Peyer's patch (tissue), 4 donors: ENCODE measurements around the gene NGFR. TPM values are rescaled to one million over a fixed set of nuclear protein-coding genes. Genes with fewer than 3 reads are reported as not detected.
"Not testable (repeated sequence)": the region's sequence is repeated elsewhere in the genome, so short reads cannot be mapped to it uniquely, and the experiment has no call there.

Experiments used
- DNase-seq, 3 donors: peaks; one replicate each; pipeline ENCODE4 v3.0.0-alpha.2; 2017 to 2019
- H3K27ac ChIP-seq, 4 donors: fragments of 200-600 bp; sonication (generic); one replicate each; pipeline ENCODE4 v1.5.1; 2016 to 2019
- H3K27me3 ChIP-seq, 2 donors: fragments of 200-600 bp; sonication (generic); one replicate each; pipeline ENCODE4 v1.5.1; 2019
- H3K36me3 ChIP-seq, 3 donors: fragments of 200-600 bp; sonication (generic); one replicate each; pipeline ENCODE4 v1.5.1; 2016 to 2019
- H3K4me1 ChIP-seq, 4 donors: fragments of 200-600 bp; sonication (generic); one replicate each; pipeline ENCODE4 v1.5.1; 2016 to 2019
- H3K4me3 ChIP-seq, 4 donors: fragments of 200-600 bp; sonication (generic); 1 replicate in 3 of 4; 2 replicates in 1 of 4; pipeline ENCODE4 v1.5.1; 2016 to 2019; ENCODE audit warnings: mild to moderate bottlenecking in 1 of 4
- H3K9me3 ChIP-seq, 4 donors: fragments of 200-600 bp; sonication (generic); one replicate each; pipeline ENCODE4 v1.5.1; 2016 to 2019; ENCODE audit warnings: mild to moderate bottlenecking in 1 of 4
- POLR2A ChIP-seq, 2 donors: fragments of 450-650 bp; IDR thresholded peaks; one replicate each; pipeline ENCODE4 v1.5.1; 2017; ENCODE audit warnings: antibody characterized with exemption in 2 of 2, mild to moderate bottlenecking in 2 of 2, moderate library complexity in 2 of 2
- total RNA-seq, 4 donors: library from RNA; depleted of rRNA; stranded (reverse); fragments of >200 nt; gene quantifications; one replicate each; pipeline ENCODE4 v1.1.0, GENCODE V29; 2016
- TF ChIP-seq, protein P1 (sequence below), 6 experiments: fragments of 450-650 bp in 4 of 6; fragments of 200-600 bp in 2 of 6; sonication (generic) in 1 of 6; IDR thresholded peaks; one replicate each; pipeline ENCODE4 v1.5.1; 2017 to 2019; ENCODE audit warnings: antibody characterized with exemption in 6 of 6, mild to moderate bottlenecking in 3 of 6, moderate library complexity in 1 of 6

Gene NGFR
- total RNA-seq, 4 donors from 2014 or later: 0.70 to 1.9 (median 1.5) TPM; not detected in 1

DNA sequence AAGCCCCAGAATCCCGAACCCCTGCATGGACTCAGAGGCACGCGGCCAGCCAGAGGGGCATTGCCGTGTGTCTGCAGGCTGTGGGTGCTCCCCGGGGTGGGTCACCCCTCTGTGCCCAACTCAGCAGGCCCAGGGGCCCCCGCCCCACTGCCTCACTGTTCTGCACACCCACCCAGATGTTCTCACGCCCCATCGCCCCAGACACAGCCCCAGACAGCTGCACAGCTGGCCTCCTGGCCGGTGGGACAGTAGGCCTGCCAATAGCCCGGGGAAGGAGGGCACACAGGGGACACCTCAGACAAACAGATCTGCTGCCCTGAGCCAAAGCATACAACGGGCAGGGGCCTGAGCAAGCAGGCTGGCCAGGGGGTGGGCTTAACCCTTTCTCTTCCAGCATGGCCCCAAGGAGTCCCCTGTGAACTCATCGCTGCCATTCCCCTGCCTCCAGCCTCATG, 53.0 kb downstream of the NGFR start:
- no peak for TF ChIP-seq POLR2A (IDR thresholded peaks at IDR 0.05)
- TF ChIP-seq, protein P1, sequence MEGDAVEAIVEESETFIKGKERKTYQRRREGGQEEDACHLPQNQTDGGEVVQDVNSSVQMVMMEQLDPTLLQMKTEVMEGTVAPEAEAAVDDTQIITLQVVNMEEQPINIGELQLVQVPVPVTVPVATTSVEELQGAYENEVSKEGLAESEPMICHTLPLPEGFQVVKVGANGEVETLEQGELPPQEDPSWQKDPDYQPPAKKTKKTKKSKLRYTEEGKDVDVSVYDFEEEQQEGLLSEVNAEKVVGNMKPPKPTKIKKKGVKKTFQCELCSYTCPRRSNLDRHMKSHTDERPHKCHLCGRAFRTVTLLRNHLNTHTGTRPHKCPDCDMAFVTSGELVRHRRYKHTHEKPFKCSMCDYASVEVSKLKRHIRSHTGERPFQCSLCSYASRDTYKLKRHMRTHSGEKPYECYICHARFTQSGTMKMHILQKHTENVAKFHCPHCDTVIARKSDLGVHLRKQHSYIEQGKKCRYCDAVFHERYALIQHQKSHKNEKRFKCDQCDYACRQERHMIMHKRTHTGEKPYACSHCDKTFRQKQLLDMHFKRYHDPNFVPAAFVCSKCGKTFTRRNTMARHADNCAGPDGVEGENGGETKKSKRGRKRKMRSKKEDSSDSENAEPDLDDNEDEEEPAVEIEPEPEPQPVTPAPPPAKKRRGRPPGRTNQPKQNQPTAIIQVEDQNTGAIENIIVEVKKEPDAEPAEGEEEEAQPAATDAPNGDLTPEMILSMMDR (IDR thresholded peaks at IDR 0.05): no peak
- H3K27me3 ChIP-seq: no peaks in the 10 kb centered on the region
- H3K9me3 ChIP-seq: no peaks in the 10 kb centered on the region
- H3K36me3 ChIP-seq: no peaks in the 10 kb centered on the region
- no peaks in the 10 kb centered on the region for H3K4me1 ChIP-seq
- no peak overlapping the region for H3K27ac ChIP-seq
- peak in 1 of 3 donors; percentile 43 for DNase-seq
- H3K4me3 ChIP-seq: no peak overlapping the region

DNA sequence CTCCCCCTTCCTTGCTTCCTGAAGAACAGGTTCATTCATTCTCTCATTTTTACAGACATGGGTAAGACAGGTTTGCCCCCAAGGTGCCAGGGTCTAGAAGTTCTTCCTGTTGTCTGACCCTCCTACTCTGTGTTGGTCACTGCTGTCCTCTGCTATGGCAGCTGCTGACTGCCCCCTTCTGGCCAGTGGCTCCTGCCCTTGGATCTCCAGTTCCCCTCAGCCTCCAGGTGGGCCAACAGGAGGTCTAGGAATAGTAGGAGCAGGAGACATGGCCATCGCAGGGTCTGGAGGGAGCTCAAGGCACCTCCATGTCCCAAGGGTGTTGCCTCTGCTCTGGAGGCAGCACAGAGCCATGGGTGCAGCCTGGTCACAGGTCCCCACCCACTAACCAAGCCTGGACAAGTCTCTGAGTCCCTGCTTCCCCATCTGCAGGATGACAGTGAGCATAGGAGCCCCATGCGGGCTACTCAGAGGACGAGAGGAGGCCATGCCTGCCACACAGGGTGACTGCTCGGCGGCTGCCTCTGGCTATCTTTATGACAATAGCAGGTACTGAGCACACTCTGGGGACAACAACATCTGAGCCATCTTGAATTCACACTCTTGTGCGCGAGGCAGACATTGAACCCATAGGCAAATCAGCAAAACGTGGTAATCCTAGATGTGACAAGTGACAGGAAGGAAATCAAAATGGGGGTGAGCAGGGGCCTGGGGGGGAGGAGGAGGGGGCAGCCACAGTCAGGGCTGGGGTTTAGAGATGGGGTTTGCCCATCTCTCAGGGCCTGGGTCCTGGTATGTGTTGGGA, 53.6 kb downstream of the NGFR start:
- no peaks in the 10 kb centered on the region for H3K36me3 ChIP-seq
- no peaks in the 10 kb centered on the region for H3K27me3 ChIP-seq
- no peak overlapping the region for H3K4me3 ChIP-seq
- H3K4me1 ChIP-seq: no peaks in the 10 kb centered on the region
- H3K27ac ChIP-seq: no peak overlapping the region
- no peaks in the 10 kb centered on the region for H3K9me3 ChIP-seq
- TF ChIP-seq POLR2A (IDR thresholded peaks at IDR 0.05): no peak
- TF ChIP-seq, protein P1 (IDR thresholded peaks at IDR 0.05): peak in 2 of 6 experiments; percentile 26 to 28
- no peak for DNase-seq

DNA sequence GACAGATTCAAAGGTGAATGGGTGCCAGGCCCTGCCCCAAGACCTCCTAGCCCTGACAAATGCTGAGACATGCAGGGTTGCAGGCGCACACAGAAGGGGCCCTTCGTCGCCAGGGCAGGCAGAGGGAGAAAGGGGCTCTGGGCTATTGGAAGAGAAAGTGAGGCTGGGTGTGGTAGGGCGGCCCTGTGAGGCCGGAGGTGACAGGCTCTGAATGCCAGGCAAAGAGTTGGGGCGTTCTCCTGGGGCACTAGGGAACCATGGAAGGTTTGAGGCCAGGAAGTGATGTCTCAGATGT, 54.2 kb downstream of the NGFR start:
- TF ChIP-seq, protein P1 (IDR thresholded peaks at IDR 0.05): no peak
- TF ChIP-seq POLR2A (IDR thresholded peaks at IDR 0.05): no peak
- no peaks in the 10 kb centered on the region for H3K27me3 ChIP-seq
- DNase-seq: no peak
- H3K27ac ChIP-seq: no peak overlapping the region
- H3K4me3 ChIP-seq: no peak overlapping the region
- no peaks in the 10 kb centered on the region for H3K9me3 ChIP-seq
- H3K4me1 ChIP-seq: no peaks in the 10 kb centered on the region
- no peaks in the 10 kb centered on the region for H3K36me3 ChIP-seq

DNA sequence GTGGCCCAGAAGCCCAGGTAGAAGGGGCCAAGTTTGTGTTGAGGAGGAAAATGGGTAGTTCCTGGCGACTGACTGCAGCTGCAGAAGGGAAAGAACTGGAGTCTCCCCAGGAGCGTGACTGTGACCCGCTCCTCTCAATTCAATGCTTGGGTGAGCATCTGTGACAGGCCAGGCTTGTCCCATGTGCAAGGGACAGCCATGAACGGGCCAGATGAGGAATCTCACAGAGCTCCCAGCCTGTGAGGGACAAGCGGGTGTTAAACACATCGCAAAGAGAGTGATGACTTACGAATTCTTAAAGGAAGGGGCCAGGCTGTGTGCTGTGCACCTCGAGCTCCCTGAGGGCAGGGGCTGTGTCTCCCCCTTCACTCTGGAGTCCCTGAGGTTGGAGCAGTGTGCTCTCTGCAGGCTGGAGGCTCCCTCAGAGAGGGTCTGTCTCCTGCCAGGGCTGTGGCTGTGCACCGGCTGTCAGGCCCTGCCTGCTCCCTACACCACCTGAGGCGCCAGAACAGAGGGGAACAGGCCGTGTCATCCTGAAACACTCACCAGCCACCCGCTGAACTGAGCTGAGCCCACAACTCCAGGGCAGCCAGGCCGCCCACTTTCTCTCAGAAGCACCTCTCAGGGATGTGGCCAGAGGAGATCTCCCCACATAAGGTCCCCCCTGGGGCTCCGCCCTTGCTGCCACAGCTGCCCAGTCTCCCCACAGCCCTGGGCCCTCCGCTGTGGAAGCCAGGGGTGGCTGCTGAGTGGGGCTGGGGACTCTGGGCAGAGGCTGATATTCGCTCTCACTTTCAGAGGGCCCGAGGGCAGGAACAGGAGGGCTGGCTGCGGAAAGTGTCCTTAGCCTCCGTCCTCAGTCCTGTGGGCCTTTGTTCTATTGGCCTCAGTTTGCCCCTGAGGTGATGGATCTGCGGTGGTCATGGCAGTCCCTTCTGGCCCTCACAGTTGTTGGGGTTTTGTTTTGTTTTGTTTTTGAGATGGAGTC, 54.9 kb downstream of the NGFR start:
- no peak for DNase-seq
- no peaks in the 10 kb centered on the region for H3K9me3 ChIP-seq
- H3K27ac ChIP-seq: no peak overlapping the region
- no peaks in the 10 kb centered on the region for H3K4me1 ChIP-seq
- no peak overlapping the region for H3K4me3 ChIP-seq
- no peaks in the 10 kb centered on the region for H3K27me3 ChIP-seq
- no peak for TF ChIP-seq POLR2A (IDR thresholded peaks at IDR 0.05)
- TF ChIP-seq, protein P1 (IDR thresholded peaks at IDR 0.05): no peak
- no peaks in the 10 kb centered on the region for H3K36me3 ChIP-seq

DNA sequence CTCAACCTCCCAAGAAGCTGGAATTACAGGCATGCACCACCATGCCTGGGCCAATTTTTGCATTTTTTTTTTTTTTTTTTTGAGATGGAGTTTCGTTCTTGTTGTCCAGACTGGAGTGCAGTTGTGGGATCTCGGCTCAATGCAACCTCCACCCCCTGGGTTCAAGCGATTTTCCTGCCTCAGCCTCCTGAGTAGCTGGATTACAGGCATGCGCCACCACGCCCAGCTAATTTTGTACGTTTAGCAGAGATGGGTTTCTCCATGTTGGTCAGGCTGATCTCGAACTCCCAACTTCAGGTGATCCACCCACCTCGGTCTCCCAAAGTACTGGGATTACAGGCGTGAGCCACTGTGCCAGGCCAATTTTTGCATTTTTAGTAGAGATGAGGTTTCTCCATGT, 55.7 kb downstream of the NGFR start:
- not testable (repeated sequence) for H3K4me3 ChIP-seq, H3K27me3 ChIP-seq, H3K4me1 ChIP-seq, H3K9me3 ChIP-seq, H3K36me3 ChIP-seq, DNase-seq, H3K27ac ChIP-seq
